HL-60/S4 treated with retinoic acid at 250 ng/mL for 4 days and 3 days (cell line): Measurements from ENCODE around the gene S100A10.

ENCODE experiments used
- in situ Hi-C: fragments of 300-500 bp; cut with MboI; formaldehyde crosslinking; loops from 2 replicates; pipeline ENCODE4 v1.7.0; 2022; ENCODE audit warnings: low sequenced_read_pairs

S100A10 gene

GRCh38 chr1:151993734-151994496, at the start of gene S100A10:
S100A10 (minus strand) TSS chr1:151993859; CDS start chr1:151986230, 7,629 bp downstream.
- in situ Hi-C loops, result no loop called here

- in situ Hi-C loops, result no loop called here
Measured at GRCh38 chr1:152042030-152042429, 48.4 kb upstream of the S100A10 start.

GRCh38 chr1:152039886-152040285, 46.2 kb upstream of the S100A10 start:
- in situ Hi-C loops, result no loop called here

GRCh38 chr1:152039461-152039860, 45.8 kb upstream of the S100A10 start:
- in situ Hi-C loops, result no loop called here

- in situ Hi-C loops, result no loop called here
Measured at GRCh38 chr1:152038871-152039270, 45.2 kb upstream of the S100A10 start.

- in situ Hi-C loops, result no loop called here
Measured at GRCh38 chr1:152036267-152037216, 42.9 kb upstream of the S100A10 start, which contains the start of gene S100A11. S100A11 (minus strand) TSS chr1:152037004; CDS start chr1:152036915, 89 bp downstream.

- in situ Hi-C loops, result no loop called here
Measured at GRCh38 chr1:152035539-152036266, 42.0 kb upstream of the S100A10 start.

GRCh38 chr1:152034654-152035538, 41.2 kb upstream of the S100A10 start:
- in situ Hi-C loops, result no loop called here

- in situ Hi-C loops, result no loop called here
Measured at GRCh38 chr1:152034324-152034653, 40.6 kb upstream of the S100A10 start.

GRCh38 chr1:152029929-152030211, 36.2 kb upstream of the S100A10 start:
- in situ Hi-C loops, result no loop called here

- in situ Hi-C loops, result no loop called here
Measured at GRCh38 chr1:152029144-152029928, 35.7 kb upstream of the S100A10 start.

- in situ Hi-C loops, result no loop called here
Measured at GRCh38 chr1:152026895-152027294, 33.2 kb upstream of the S100A10 start.

GRCh38 chr1:152024223-152024622, 30.6 kb upstream of the S100A10 start:
- in situ Hi-C loops, result no loop called here

- in situ Hi-C loops, result no loop called here
Measured at GRCh38 chr1:152023221-152023620, 29.6 kb upstream of the S100A10 start.

- in situ Hi-C loops, result no loop called here
Measured at GRCh38 chr1:152022474-152022873, 28.8 kb upstream of the S100A10 start.

- in situ Hi-C loops, result no loop called here
Measured at GRCh38 chr1:152021569-152021968, 27.9 kb upstream of the S100A10 start.

GRCh38 chr1:152020849-152021248, 27.2 kb upstream of the S100A10 start:
- in situ Hi-C loops, result no loop called here

GRCh38 chr1:152018537-152018936, 24.9 kb upstream of the S100A10 start:
- in situ Hi-C loops, result no loop called here

- in situ Hi-C loops, result no loop called here
Measured at GRCh38 chr1:152015766-152016165, 22.1 kb upstream of the S100A10 start.

- in situ Hi-C loops, result no loop called here
Measured at GRCh38 chr1:152014943-152015342, 21.3 kb upstream of the S100A10 start.
